ENCODE results near the gene NELL1.

DNA sequence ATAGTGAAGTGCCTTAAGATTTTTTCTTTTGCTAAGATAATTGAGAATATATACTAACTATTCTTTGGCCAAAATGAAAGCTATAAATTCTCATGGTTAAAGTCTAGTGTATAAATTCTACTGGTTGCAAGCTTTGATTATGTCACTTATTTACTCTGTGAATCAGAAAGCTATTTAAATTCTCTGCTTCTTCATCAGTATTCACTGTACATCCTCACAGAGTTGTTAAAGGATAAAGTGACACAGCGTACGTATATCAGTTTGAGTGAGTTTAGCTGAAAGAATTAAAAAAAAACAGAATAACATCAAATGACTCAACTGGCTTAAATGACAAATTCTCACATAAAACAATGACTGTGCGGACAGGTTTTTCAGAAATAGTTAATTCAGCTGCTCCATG is 453.1 kb downstream of the NELL1 start:
- no peak for TF ChIP-seq EZH2 (IDR thresholded peaks at IDR 0.05; ENCODE audit: low read length, unreplicated experiment)
- TF ChIP-seq, protein P1, sequence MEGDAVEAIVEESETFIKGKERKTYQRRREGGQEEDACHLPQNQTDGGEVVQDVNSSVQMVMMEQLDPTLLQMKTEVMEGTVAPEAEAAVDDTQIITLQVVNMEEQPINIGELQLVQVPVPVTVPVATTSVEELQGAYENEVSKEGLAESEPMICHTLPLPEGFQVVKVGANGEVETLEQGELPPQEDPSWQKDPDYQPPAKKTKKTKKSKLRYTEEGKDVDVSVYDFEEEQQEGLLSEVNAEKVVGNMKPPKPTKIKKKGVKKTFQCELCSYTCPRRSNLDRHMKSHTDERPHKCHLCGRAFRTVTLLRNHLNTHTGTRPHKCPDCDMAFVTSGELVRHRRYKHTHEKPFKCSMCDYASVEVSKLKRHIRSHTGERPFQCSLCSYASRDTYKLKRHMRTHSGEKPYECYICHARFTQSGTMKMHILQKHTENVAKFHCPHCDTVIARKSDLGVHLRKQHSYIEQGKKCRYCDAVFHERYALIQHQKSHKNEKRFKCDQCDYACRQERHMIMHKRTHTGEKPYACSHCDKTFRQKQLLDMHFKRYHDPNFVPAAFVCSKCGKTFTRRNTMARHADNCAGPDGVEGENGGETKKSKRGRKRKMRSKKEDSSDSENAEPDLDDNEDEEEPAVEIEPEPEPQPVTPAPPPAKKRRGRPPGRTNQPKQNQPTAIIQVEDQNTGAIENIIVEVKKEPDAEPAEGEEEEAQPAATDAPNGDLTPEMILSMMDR (conservative IDR thresholded peaks at IDR 0.05; ENCODE audit: low read depth, low read length): no peak
